ENCODE data around the gene DEDD2. TPM values are rescaled to one million over a fixed set of nuclear protein-coding genes. Genes with fewer than 3 reads are reported as not detected.

DEDD2 gene
- total and polyA plus RNA-seq, 10 of the 15 experiments (the other 5 are each of a cell fraction or from before 2014, with no cell fraction given): 2.5 to 24.7 (median 17.6) TPM

DNA sequence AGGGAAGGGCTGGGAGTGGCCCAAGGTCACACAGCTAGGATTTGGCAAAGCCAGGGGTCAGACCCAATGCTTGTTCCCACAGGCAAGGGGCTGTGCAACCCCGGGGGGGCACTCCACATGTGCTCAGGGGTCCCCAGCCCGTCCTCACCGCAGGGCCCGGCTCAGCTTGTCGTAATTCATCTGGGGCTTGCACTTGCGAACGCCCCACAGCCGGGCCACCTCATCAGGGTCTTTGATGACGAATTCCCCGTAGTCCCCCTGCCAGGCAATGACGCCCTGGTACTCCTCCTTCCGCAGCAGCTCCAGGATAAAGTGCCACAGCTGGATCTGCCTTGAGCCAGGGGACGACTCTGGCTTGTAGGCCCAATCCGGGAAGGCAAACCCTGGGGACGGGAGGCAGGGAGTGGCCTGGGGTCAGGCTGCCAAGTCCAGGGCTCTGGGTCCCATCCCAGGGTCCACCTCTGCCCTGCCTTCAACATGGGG, 32.7 kb upstream of the DEDD2 start:
- FAIRE-seq (no peak), DNase-seq (ENCODE audit: low read depth, low spot score) (no peak), ATAC-seq (no peak)
- no peak overlapping the region for H3K9ac ChIP-seq (ENCODE audit: control insufficient read depth, insufficient read depth, low read length)
- intact Hi-C loops (cut with micrococcal nuclease; ENCODE audit: unreplicated experiment): no loop called here
- 91% methylated on average over 15 of the region's 15 CpGs for WGBS (ENCODE audit: insufficient coverage, insufficient replicate concordance, low lambda C conversion rate, missing lambda C conversion rate)
- CTCF ChIA-PET: interaction anchor here (2.3 kb wide), 1 partner anchor 29 kb away, joined by 19 read pairs; no protein-coding TSS in a partner anchor
- H3K9me3 ChIP-seq (replicated peaks; ENCODE audit: control insufficient read depth, insufficient read depth, low read length): no peaks in the 10 kb centered on the region
- POLR2A ChIA-PET: interaction anchor here (0.7 kb wide), 1 partner anchor 11 kb away, joined by 3 read pairs; no protein-coding TSS in a partner anchor
- H3K4me2 ChIP-seq (ENCODE audit: control insufficient read depth, insufficient read depth): no peak overlapping the region
- RAD21 ChIA-PET (ENCODE audit: unreplicated experiment): interaction anchor here (1.9 kb wide), 1 partner anchor 29 kb away, joined by 5 read pairs; no protein-coding TSS in a partner anchor
- H3K4me1 ChIP-seq (ENCODE audit: control insufficient read depth, insufficient read depth, low read length): peaks cover 13% of the 10 kb centered on the region
- H3K4me3 ChIP-seq: no peak overlapping the region
- H3K79me2 ChIP-seq (ENCODE audit: control insufficient read depth, insufficient read depth, low read length): peaks cover 43% of the 10 kb centered on the region
- SMC1A ChIA-PET (ENCODE audit: uncharacterized antibody, unreplicated experiment): interaction anchor here (0.9 to 1.9 kb wide), 3 partner anchors 8 to 29 kb away, joined by 3 to 13 read pairs (median 3); partner anchors contain the start of gene GSK3A
- no peaks in the 10 kb centered on the region for H3K27me3 ChIP-seq (replicated peaks in 1 of 2; ENCODE audit: control insufficient read depth in 2 of 2, insufficient read depth in 2 of 2, low read length in 1 of 2)
- TF ChIP-seq IRF5 (IDR thresholded peaks at IDR 0.05; ENCODE audit: borderline replicate concordance): no peak
- peaks cover 0 to 7% of the 10 kb centered on the region in 2 experiments; a peak in 2 of 4 replicates for H3K36me3 ChIP-seq (ENCODE audit: control insufficient read depth in 2 of 2, insufficient read depth in 2 of 2, low read length in 1 of 2)
- in situ Hi-C loops (cut with MboI): no loop called here
- no peak overlapping the region for H3K27ac ChIP-seq (ENCODE audit: control insufficient read depth, insufficient read depth)
- no TSS peak for BruUV-seq (replicated peaks)
- no peaks in the 10 kb centered on the region for H4K20me1 ChIP-seq (ENCODE audit: control insufficient read depth, insufficient read depth)
- no peak overlapping the region for H2AFZ ChIP-seq (ENCODE audit: control insufficient read depth, low read depth, low read length)

DNA sequence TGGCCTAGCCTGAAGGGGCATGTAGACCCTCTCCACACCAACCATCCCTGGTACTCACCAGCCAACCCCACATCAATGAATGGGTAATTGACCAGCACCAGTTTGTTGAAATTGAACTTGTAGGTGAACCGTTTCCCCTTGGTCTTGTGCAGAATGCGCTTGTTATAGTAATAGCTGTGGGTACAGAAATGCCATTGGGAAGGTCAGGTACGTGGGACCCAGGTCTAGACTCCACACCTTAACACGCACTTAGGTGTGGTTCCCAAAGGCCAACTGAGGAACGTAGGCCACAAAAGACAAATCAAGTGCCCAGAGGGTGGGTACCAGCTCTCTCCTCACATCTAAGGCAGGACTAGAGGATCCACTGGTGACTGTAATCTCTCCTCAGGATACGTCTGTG, 32.3 kb upstream of the DEDD2 start:
- ChIA-PET CTCF (interaction anchor here (1.2 kb wide), 1 partner anchor 30 kb away, joined by 5 read pairs; no protein-coding TSS in a partner anchor), RAD21 (ENCODE audit: unreplicated experiment) (interaction anchor here (1.9 kb wide), 1 partner anchor 30 kb away, joined by 5 read pairs; no protein-coding TSS in a partner anchor), POLR2A (no interaction called here), SMC1A (ENCODE audit: uncharacterized antibody, unreplicated experiment) (interaction anchor here (1.2 kb wide), 1 partner anchor 30 kb away, joined by 3 read pairs; no protein-coding TSS in a partner anchor)
- Histone ChIP-seq H4K20me1 (ENCODE audit: control insufficient read depth, insufficient read depth) (no peaks in the 10 kb centered on the region), H3K4me1 (ENCODE audit: control insufficient read depth, insufficient read depth, low read length) (peaks cover 17% of the 10 kb centered on the region), H2AFZ (ENCODE audit: control insufficient read depth, low read depth, low read length) (no peak overlapping the region), H3K27ac (ENCODE audit: control insufficient read depth, insufficient read depth) (no peak overlapping the region), H3K36me3 (ENCODE audit: control insufficient read depth in 2 of 2, insufficient read depth in 2 of 2, low read length in 1 of 2) (peaks cover 0 to 7% of the 10 kb centered on the region in 2 experiments; a peak in 2 of 4 replicates), H3K9ac (ENCODE audit: control insufficient read depth, insufficient read depth, low read length) (no peak overlapping the region), H3K79me2 (ENCODE audit: control insufficient read depth, insufficient read depth, low read length) (peaks cover 41% of the 10 kb centered on the region), H3K4me2 (ENCODE audit: control insufficient read depth, insufficient read depth) (no peak overlapping the region), H3K4me3 (no peak overlapping the region), H3K27me3 (replicated peaks in 1 of 2; ENCODE audit: control insufficient read depth in 2 of 2, insufficient read depth in 2 of 2, low read length in 1 of 2) (no peaks in the 10 kb centered on the region), H3K9me3 (replicated peaks; ENCODE audit: control insufficient read depth, insufficient read depth, low read length) (no peaks in the 10 kb centered on the region)
- FAIRE-seq (no peak), DNase-seq (ENCODE audit: low read depth, low spot score) (no peak), ATAC-seq (no peak)
- in situ Hi-C loops (cut with MboI) (no loop called here), intact Hi-C loops (cut with micrococcal nuclease; ENCODE audit: unreplicated experiment) (no loop called here)
- 75% methylated on average over 6 of the region's 6 CpGs for WGBS (ENCODE audit: insufficient coverage, insufficient replicate concordance, low lambda C conversion rate, missing lambda C conversion rate)
- TF ChIP-seq TBL1XR1 (IDR thresholded peaks at IDR 0.05; ENCODE audit: low read depth, low read length) (no peak), SKIL (IDR thresholded peaks at IDR 0.05; ENCODE audit: low read depth, poor library complexity, severe bottlenecking) (no peak)
- TF ChIP-seq, protein P1, sequence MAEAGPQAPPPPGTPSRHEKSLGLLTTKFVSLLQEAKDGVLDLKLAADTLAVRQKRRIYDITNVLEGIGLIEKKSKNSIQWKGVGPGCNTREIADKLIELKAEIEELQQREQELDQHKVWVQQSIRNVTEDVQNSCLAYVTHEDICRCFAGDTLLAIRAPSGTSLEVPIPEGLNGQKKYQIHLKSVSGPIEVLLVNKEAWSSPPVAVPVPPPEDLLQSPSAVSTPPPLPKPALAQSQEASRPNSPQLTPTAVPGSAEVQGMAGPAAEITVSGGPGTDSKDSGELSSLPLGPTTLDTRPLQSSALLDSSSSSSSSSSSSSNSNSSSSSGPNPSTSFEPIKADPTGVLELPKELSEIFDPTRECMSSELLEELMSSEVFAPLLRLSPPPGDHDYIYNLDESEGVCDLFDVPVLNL (IDR thresholded peaks at IDR 0.05; ENCODE audit: low read depth, low read length): no peak
- BruUV-seq (replicated peaks): no TSS peak

Data from GM12878 (cell line).